ENCODE data around the gene TNFRSF25. TPM values are rescaled to one million over a fixed set of nuclear protein-coding genes. Genes with fewer than 3 reads are reported as not detected.

Gene TNFRSF25
- total and polyA plus RNA-seq, 2 experiments from 2014 or later: 13.6 to 25.3 TPM

DNA sequence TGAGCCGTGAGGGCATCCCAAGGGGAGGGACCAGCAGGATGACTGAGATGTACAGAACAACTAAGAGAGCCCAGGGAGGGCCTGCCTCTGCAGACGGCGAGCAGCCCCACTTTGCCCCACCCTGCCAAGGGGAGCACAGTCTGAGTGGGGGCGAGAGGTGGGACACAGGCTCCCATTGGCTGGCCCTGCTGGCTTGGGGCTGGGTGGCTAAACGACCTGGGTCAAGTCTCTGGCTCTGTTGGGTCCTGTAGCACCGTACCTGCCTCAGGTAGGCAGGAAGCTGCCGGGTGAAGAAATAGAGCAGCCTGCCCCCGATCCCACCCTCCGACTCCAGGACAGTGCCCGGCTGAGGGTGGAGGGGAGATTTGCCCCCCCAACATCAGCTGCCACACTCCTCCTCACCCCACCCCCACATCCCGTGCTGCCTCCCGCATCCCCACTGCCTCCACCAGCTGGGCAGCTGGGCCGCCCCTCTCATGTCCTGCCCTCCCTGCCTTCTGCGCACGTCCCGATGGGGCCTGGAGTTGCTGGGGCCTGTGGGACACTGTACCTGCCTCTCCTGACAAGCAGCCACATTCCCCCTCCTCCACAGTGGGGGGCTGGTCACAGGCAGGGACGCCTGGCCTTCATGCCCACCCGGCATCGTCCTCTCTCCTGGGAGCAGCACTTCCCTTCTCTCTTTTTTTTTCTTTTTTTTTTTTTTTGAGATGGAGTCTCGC lies 38.1 kb upstream of the TNFRSF25 start:
- H3K9me2 ChIP-seq (ENCODE audit: insufficient read depth): no peaks in the 10 kb centered on the region
- Mint-ChIP-seq H3K27me3 (ENCODE audit: insufficient read depth, low read depth, poor library complexity) (peaks cover 13% of the 10 kb centered on the region), H3K4me3 (no peak overlapping the region), H3K27ac (no peak overlapping the region), H3K9me3 (no peaks in the 10 kb centered on the region), H3K4me1 (peaks cover 3% of the 10 kb centered on the region; the same call in 1 of the 3 replicates), H3K36me3 (ENCODE audit: low read depth) (no peaks in the 10 kb centered on the region)
- H3F3A ChIP-seq (replicated peaks; ENCODE audit: low read depth): no peaks in the 10 kb centered on the region
- H3K36me3 ChIP-seq (ENCODE audit: insufficient read depth): no peaks in the 10 kb centered on the region
- TF ChIP-seq, protein P1, sequence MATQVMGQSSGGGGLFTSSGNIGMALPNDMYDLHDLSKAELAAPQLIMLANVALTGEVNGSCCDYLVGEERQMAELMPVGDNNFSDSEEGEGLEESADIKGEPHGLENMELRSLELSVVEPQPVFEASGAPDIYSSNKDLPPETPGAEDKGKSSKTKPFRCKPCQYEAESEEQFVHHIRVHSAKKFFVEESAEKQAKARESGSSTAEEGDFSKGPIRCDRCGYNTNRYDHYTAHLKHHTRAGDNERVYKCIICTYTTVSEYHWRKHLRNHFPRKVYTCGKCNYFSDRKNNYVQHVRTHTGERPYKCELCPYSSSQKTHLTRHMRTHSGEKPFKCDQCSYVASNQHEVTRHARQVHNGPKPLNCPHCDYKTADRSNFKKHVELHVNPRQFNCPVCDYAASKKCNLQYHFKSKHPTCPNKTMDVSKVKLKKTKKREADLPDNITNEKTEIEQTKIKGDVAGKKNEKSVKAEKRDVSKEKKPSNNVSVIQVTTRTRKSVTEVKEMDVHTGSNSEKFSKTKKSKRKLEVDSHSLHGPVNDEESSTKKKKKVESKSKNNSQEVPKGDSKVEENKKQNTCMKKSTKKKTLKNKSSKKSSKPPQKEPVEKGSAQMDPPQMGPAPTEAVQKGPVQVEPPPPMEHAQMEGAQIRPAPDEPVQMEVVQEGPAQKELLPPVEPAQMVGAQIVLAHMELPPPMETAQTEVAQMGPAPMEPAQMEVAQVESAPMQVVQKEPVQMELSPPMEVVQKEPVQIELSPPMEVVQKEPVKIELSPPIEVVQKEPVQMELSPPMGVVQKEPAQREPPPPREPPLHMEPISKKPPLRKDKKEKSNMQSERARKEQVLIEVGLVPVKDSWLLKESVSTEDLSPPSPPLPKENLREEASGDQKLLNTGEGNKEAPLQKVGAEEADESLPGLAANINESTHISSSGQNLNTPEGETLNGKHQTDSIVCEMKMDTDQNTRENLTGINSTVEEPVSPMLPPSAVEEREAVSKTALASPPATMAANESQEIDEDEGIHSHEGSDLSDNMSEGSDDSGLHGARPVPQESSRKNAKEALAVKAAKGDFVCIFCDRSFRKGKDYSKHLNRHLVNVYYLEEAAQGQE (IDR thresholded peaks at IDR 0.05; ENCODE audit: unreplicated experiment): no peak
- no peak for TF ChIP-seq ZNF331 (CRISPR knock-in tag; IDR thresholded peaks at IDR 0.05; ENCODE audit: low read depth)
- no peak for TF ChIP-seq POLR2AphosphoS5 (IDR thresholded peaks at IDR 0.05; ENCODE audit: low read depth)
- no peak for TF ChIP-seq CREB1 (CRISPR knock-in tag; IDR thresholded peaks at IDR 0.05; ENCODE audit: low read depth)
- TF ChIP-seq NANOG (IDR thresholded peaks at IDR 0.05; ENCODE audit: borderline replicate concordance): no peak
- TF ChIP-seq EZH2 (IDR thresholded peaks at IDR 0.05; ENCODE audit: low read depth, unreplicated experiment): no peak
- TF ChIP-seq, protein P2, sequence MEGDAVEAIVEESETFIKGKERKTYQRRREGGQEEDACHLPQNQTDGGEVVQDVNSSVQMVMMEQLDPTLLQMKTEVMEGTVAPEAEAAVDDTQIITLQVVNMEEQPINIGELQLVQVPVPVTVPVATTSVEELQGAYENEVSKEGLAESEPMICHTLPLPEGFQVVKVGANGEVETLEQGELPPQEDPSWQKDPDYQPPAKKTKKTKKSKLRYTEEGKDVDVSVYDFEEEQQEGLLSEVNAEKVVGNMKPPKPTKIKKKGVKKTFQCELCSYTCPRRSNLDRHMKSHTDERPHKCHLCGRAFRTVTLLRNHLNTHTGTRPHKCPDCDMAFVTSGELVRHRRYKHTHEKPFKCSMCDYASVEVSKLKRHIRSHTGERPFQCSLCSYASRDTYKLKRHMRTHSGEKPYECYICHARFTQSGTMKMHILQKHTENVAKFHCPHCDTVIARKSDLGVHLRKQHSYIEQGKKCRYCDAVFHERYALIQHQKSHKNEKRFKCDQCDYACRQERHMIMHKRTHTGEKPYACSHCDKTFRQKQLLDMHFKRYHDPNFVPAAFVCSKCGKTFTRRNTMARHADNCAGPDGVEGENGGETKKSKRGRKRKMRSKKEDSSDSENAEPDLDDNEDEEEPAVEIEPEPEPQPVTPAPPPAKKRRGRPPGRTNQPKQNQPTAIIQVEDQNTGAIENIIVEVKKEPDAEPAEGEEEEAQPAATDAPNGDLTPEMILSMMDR (conservative IDR thresholded peaks at IDR 0.05; ENCODE audit: low read depth in 2 of 2): no peak
- TF ChIP-seq STAT1 (IDR thresholded peaks at IDR 0.05; ENCODE audit: unreplicated experiment): no peak
- TF ChIP-seq, protein P3, sequence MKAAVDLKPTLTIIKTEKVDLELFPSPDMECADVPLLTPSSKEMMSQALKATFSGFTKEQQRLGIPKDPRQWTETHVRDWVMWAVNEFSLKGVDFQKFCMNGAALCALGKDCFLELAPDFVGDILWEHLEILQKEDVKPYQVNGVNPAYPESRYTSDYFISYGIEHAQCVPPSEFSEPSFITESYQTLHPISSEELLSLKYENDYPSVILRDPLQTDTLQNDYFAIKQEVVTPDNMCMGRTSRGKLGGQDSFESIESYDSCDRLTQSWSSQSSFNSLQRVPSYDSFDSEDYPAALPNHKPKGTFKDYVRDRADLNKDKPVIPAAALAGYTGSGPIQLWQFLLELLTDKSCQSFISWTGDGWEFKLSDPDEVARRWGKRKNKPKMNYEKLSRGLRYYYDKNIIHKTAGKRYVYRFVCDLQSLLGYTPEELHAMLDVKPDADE (IDR thresholded peaks at IDR 0.05): no peak
- no peaks in the 10 kb centered on the region for H4K20me1 ChIP-seq (replicated peaks; ENCODE audit: insufficient read depth)
- no peak overlapping the region for H3K27ac ChIP-seq (ENCODE audit: low read depth)
- no peak overlapping the region for H3K4me2 ChIP-seq
- H3K4me3 ChIP-seq: no peak overlapping the region
- H3K27me3 ChIP-seq (ENCODE audit: insufficient read depth): peaks cover 3% of the 10 kb centered on the region; the same call in 1 of the 2 replicates
- ATAC-seq: no peak; the same call in 2 of the 3 replicates
- H2AFZ ChIP-seq: no peak overlapping the region
- no peak for DNase-seq (ENCODE audit: low spot score)
- H3K4me1 ChIP-seq (ENCODE audit: insufficient read depth): no peaks in the 10 kb centered on the region
- no peaks in the 10 kb centered on the region for H3K79me2 ChIP-seq (replicated peaks; ENCODE audit: insufficient read depth)

Data from GM23338 (cell line).